NT2/D1 (cell line): ENCODE data around the gene PRDX5.
"Not testable (repeated sequence)": the region's sequence is repeated elsewhere in the genome, so short reads cannot be mapped to it uniquely, and the experiment has no call there.

ENCODE experiments used
- DNase-seq: peaks from one replicate; pipeline ENCODE4 v3.0.0-alpha.2; 2011; ENCODE audit warnings: low read depth, low spot score
- H3K27me3 ChIP-seq: 2 replicates; pipeline ENCODE4 v1.6.0; 2011; ENCODE audit warnings: mild to moderate bottlenecking; ENCODE audit not compliant: insufficient read length, insufficient read depth
- H3K36me3 ChIP-seq: 2 replicates; pipeline ENCODE4 v1.6.1; 2011; ENCODE audit warnings: mild to moderate bottlenecking, low read length, mixed read lengths; ENCODE audit not compliant: insufficient read depth, insufficient read length
- H3K4me1 ChIP-seq: 2 replicates; pipeline ENCODE4 v1.5.1; 2011; ENCODE audit not compliant: insufficient read depth, insufficient read length
- H3K4me3 ChIP-seq: 2 replicates; pipeline ENCODE4 v1.5.1; 2011; ENCODE audit warnings: low read depth; ENCODE audit not compliant: insufficient read length
- H3K9ac ChIP-seq: 2 replicates; pipeline ENCODE4 v1.6.0; 2011; ENCODE audit warnings: low read depth; ENCODE audit not compliant: insufficient read length
- H3K9me3 ChIP-seq: 2 replicates; pipeline ENCODE4 v1.5.1; 2011; ENCODE audit warnings: mild to moderate bottlenecking, low read length; ENCODE audit not compliant: insufficient read depth
- SUZ12 ChIP-seq: IDR thresholded peaks from 2 replicates; pipeline ENCODE4 v1.6.1; 2011; ENCODE audit not compliant: insufficient read length, insufficient read depth; ENCODE audit errors: extremely low read depth
- YY1 ChIP-seq: IDR thresholded peaks from 2 replicates; pipeline ENCODE4 v1.6.1; 2011; ENCODE audit not compliant: insufficient read length, insufficient read depth
- ZNF274 ChIP-seq: IDR thresholded peaks from 2 replicates; pipeline ENCODE4 v1.6.1; 2011; ENCODE audit warnings: mild to moderate bottlenecking, low read depth, low read length

Gene PRDX5

GRCh38 chr11:64320556-64320955 lies 2.6 kb downstream of the PRDX5 start:
- no peak for DNase-seq
- H3K9ac ChIP-seq: peak overlapping the region; percentile 44
- no peak for TF ChIP-seq SUZ12
- no peak for TF ChIP-seq YY1
- no peak for TF ChIP-seq ZNF274
- H3K9me3 ChIP-seq: no peaks in the 10 kb centered on the region
- H3K4me1 ChIP-seq: peaks cover 41% of the 10 kb centered on the region
- H3K27me3 ChIP-seq: no peaks in the 10 kb centered on the region
- H3K4me3 ChIP-seq: no peak overlapping the region
- H3K36me3 ChIP-seq: peaks cover 56% of the 10 kb centered on the region

- peaks cover 53% of the 10 kb centered on the region for H3K36me3 ChIP-seq
- no peaks in the 10 kb centered on the region for H3K9me3 ChIP-seq
- H3K4me3 ChIP-seq: no peak overlapping the region
- no peak for DNase-seq
- no peaks in the 10 kb centered on the region for H3K27me3 ChIP-seq
- no peak for TF ChIP-seq ZNF274
- TF ChIP-seq YY1: no peak
- TF ChIP-seq SUZ12: no peak
- H3K9ac ChIP-seq: peak overlapping the region; percentile 53
- H3K4me1 ChIP-seq: peaks cover 38% of the 10 kb centered on the region
Measured at GRCh38 chr11:64321026-64321425, 3.1 kb downstream of the PRDX5 start.

DNA sequence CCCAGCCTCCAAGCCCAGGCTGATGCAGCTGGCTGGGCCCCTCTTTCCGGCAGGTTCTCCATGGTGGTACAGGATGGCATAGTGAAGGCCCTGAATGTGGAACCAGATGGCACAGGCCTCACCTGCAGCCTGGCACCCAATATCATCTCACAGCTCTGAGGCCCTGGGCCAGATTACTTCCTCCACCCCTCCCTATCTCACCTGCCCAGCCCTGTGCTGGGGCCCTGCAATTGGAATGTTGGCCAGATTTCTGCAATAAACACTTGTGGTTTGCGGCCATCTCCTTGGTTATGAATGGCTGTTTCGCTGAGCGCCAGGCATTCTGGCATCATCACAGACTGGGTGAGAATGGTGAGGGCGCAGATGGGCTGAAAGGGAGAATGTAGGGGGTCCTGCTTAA lies 3.6 kb downstream of the PRDX5 start:
- Histone ChIP-seq H3K4me3 (no peak overlapping the region), H3K27me3 (no peaks in the 10 kb centered on the region), H3K4me1 (peaks cover 34% of the 10 kb centered on the region), H3K9me3 (no peaks in the 10 kb centered on the region), H3K36me3 (peaks cover 47% of the 10 kb centered on the region), H3K9ac (no peak overlapping the region)
- no peak for DNase-seq
- TF ChIP-seq ZNF274 (no peak), SUZ12 (no peak), YY1 (no peak)

DNA sequence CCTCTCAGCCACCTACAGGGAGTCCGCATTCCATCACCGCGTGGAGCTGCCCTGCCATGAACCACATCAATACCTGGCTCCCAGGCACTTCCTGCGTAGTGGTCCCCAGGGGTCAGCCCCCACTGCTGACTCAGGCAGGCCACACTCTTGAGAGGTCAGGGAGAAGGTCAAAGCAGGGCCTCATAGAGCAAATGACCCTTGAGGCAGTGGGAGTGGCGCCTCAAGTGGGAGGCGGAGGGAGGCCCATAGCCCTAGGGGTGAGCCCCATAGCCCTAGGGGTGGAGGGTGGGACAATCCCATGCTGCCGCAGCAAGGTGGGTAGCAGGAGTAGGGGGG lies 5.0 kb downstream of the PRDX5 start:
- peaks cover 43% of the 10 kb centered on the region for H3K36me3 ChIP-seq
- H3K9ac ChIP-seq: no peak overlapping the region
- DNase-seq: no peak
- TF ChIP-seq YY1: no peak
- TF ChIP-seq SUZ12: no peak
- no peak for TF ChIP-seq ZNF274
- H3K9me3 ChIP-seq: no peaks in the 10 kb centered on the region
- H3K27me3 ChIP-seq: no peaks in the 10 kb centered on the region
- H3K4me3 ChIP-seq: no peak overlapping the region
- peaks cover 34% of the 10 kb centered on the region for H3K4me1 ChIP-seq

DNA sequence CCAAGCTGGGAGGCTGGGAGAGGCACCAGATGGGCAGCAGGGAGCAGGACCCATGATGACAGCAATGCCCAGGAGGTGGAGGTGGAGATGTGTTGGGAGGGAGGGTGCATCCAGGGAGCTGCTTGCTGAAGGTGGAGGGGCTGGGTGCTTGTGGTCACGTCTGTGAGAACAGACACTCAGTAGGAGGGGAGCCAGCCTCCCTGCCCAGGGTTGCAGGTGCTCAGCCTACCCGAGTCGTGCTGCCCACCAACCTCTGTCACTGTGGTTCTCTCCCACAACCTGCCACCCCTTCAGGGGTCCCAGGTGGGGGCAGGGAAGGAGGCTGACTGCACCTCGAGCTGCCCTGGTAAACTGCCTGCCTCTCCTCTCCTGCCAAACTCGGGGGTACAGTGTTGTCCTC lies 5.5 kb downstream of the PRDX5 start:
- peaks cover 43% of the 10 kb centered on the region for H3K36me3 ChIP-seq
- DNase-seq: no peak
- H3K9me3 ChIP-seq: no peaks in the 10 kb centered on the region
- H3K27me3 ChIP-seq: no peaks in the 10 kb centered on the region
- H3K9ac ChIP-seq: no peak overlapping the region
- no peak for TF ChIP-seq YY1
- no peak for TF ChIP-seq SUZ12
- TF ChIP-seq ZNF274: no peak
- H3K4me3 ChIP-seq: no peak overlapping the region
- H3K4me1 ChIP-seq: peaks cover 34% of the 10 kb centered on the region

DNA sequence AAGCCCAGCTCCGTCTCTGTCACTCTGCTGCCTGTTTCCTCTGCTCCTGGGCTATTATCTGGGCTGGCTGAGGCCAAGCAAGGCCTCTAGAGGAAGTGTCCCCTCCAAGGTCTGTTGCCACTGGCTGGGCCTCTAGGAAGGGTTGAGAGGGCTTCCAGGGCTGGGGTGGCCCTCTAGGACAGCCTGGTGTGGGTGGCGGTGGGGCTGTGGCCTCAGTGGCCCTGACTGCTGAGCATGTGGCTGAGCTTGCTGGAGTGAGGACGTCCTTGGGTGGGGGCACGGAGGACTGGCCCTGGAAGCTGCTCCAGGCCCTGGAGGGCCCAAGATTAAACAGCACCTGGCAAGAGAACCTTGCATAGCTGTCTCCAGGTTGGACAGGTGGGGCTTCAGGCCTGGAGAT lies 6.1 kb downstream of the PRDX5 start:
- not testable (repeated sequence) for H3K4me3 ChIP-seq, DNase-seq, H3K27me3 ChIP-seq, H3K9me3 ChIP-seq
- Histone ChIP-seq H3K4me1 (peaks cover 34% of the 10 kb centered on the region), H3K36me3 (peaks cover 43% of the 10 kb centered on the region), H3K9ac (peak overlapping the region; percentile 42)

DNA sequence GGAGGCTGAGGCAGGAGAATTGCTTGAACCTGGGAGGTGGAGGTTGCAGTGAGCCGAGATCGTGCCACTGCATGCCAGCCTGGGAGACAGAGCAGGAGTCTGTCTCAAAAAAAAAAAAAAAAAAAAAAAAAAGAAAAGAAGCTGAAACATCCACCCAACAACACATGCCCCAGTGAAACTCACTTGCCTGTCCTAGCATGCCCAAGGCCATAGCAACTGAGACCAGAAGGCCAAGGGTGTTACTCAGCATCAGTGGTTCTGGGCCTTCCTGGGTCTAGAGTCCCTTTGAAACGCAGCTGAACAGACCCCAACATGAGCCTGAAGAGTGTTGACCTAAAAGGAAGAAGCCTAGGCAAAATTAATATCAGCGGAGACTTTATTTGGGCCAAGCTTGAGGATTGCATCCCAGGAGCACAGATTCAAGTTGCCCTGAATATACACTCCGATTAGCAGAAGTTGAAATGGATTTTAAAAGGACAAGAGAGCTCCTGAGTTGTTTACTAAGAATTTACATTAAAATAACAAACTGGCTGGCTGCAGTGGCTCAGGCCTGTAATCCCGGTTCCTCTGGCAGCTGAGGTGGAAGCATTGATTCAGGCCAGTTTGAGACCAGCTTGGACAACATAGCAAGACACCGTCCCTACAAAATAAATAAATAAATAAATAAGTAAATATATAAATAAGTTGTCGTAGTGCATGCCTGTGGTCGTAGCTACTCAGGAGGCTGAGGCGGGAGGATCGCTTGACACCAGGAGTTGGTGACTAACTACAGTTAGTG lies 7.0 kb downstream of the PRDX5 start:
- TF ChIP-seq SUZ12 (no peak), YY1 (no peak), ZNF274 (no peak)
- Histone ChIP-seq H3K4me3 (no peak overlapping the region), H3K4me1 (peaks cover 28% of the 10 kb centered on the region), H3K27me3 (no peaks in the 10 kb centered on the region), H3K36me3 (peaks cover 34% of the 10 kb centered on the region), H3K9me3 (no peaks in the 10 kb centered on the region), H3K9ac (peak overlapping the region; percentile 33)
- no peak for DNase-seq

DNA sequence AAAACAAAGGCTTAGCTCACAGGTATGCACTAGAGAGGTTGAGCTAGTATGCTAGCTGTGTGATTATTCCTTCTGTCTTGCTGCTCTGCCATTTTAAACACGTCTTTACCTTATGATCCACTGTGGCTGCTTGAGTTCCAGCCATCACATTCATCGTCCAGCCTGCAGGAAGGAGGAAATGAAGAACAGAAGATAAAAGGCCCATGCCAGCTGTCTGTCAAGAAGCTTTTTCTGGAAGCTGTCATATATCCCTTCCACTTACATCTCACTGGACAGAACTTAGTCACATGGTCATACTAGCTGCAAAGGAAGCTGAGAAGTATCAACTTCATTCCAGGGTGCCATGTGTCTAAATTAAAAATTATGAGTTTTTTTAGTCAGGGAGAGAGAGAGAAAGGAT lies 9.5 kb downstream of the PRDX5 start:
- peaks cover 30% of the 10 kb centered on the region for H3K4me1 ChIP-seq
- H3K9ac ChIP-seq: no peak overlapping the region
- no peaks in the 10 kb centered on the region for H3K27me3 ChIP-seq
- no peak for DNase-seq
- no peak overlapping the region for H3K4me3 ChIP-seq
- no peak for TF ChIP-seq YY1
- peaks cover 14% of the 10 kb centered on the region for H3K36me3 ChIP-seq
- H3K9me3 ChIP-seq: no peaks in the 10 kb centered on the region
